ENCODE results near the gene ARFGEF3.

DNA sequence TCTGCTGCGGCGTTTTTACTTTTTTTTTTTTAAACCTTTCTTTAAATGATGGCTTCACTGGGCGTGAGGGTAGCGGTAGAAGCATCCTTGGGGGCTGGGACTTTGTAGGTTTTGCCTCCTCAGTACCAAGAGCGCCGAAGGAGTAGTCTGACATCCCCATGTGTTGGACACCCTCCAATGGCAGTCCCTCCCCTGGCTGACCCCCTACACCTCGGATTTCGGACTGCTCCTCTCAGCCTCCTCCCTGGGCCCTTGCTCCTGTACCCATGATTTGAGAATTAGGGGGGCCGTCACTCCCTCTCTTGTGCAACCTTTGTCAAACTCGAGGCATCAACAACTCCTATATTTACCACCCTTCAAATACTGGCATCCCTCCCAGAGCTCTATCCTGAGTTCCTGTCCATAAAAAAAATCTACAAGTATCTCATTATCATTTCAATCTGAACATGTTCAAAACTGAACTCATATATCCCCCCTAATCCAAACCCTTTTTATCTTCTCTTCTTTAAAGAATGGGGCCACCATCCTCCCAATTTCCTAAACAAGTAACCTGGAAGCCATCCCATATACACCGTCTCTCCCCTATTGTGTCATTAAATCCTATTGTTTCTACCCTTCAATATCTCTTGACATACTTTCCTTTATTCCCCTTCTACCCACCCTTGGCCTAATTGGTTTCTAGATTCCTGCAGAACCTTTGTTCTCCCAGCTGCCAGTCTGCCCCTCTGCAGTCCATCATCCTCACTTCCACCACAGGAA lies 1.2 kb upstream of the ARFGEF3 start:
- TF ChIP-seq, protein P1, sequence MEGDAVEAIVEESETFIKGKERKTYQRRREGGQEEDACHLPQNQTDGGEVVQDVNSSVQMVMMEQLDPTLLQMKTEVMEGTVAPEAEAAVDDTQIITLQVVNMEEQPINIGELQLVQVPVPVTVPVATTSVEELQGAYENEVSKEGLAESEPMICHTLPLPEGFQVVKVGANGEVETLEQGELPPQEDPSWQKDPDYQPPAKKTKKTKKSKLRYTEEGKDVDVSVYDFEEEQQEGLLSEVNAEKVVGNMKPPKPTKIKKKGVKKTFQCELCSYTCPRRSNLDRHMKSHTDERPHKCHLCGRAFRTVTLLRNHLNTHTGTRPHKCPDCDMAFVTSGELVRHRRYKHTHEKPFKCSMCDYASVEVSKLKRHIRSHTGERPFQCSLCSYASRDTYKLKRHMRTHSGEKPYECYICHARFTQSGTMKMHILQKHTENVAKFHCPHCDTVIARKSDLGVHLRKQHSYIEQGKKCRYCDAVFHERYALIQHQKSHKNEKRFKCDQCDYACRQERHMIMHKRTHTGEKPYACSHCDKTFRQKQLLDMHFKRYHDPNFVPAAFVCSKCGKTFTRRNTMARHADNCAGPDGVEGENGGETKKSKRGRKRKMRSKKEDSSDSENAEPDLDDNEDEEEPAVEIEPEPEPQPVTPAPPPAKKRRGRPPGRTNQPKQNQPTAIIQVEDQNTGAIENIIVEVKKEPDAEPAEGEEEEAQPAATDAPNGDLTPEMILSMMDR (IDR thresholded peaks at IDR 0.05) = no peak
- no peak for TF ChIP-seq EZH2 (IDR thresholded peaks at IDR 0.05; ENCODE audit: borderline replicate concordance, insufficient read depth, low read depth, low read length, poor library complexity, severe bottlenecking)
